ENCODE measurements around the gene PARVB.
A peak's percentile ranks its signal among the peaks of the same experiment; 100 is the strongest.

The PARVB gene

GRCh38 chr22:44170470-44170869 lies 146.4 kb downstream of the PARVB start:
- no peak for TF ChIP-seq ZNF274 (IDR thresholded peaks at IDR 0.05; ENCODE audit: low read depth, low read length)
- no peak overlapping the region for H3K4me3 ChIP-seq (ENCODE audit: low read length)

- no peak overlapping the region for H3K4me3 ChIP-seq (ENCODE audit: low read length)
- TF ChIP-seq ZNF274 (IDR thresholded peaks at IDR 0.05; ENCODE audit: low read depth, low read length): no peak
Observed at GRCh38 chr22:44171561-44171960, 147.5 kb downstream of the PARVB start.

GRCh38 chr22:44172370-44173108 lies 148.4 kb downstream of the PARVB start:
- no peak overlapping the region for H3K4me3 ChIP-seq (ENCODE audit: low read length)
- no peak for TF ChIP-seq ZNF274 (IDR thresholded peaks at IDR 0.05; ENCODE audit: low read depth, low read length)

GRCh38 chr22:44173154-44173553 lies 149.1 kb downstream of the PARVB start:
- TF ChIP-seq ZNF274 (IDR thresholded peaks at IDR 0.05; ENCODE audit: low read depth, low read length): no peak
- no peak overlapping the region for H3K4me3 ChIP-seq (ENCODE audit: low read length)

GRCh38 chr22:44175676-44176075 lies 151.6 kb downstream of the PARVB start:
- no peak for TF ChIP-seq ZNF274 (IDR thresholded peaks at IDR 0.05; ENCODE audit: low read depth, low read length)
- no peak overlapping the region for H3K4me3 ChIP-seq (ENCODE audit: low read length)

- H3K4me3 ChIP-seq (ENCODE audit: low read length): no peak overlapping the region
- TF ChIP-seq ZNF274 (IDR thresholded peaks at IDR 0.05; ENCODE audit: low read depth, low read length): no peak
Observed at GRCh38 chr22:44179196-44179988, 155.3 kb downstream of the PARVB start.

- no peak overlapping the region for H3K4me3 ChIP-seq (ENCODE audit: low read length)
- TF ChIP-seq ZNF274 (IDR thresholded peaks at IDR 0.05; ENCODE audit: low read depth, low read length): no peak
Observed at GRCh38 chr22:44179989-44180705, 156.0 kb downstream of the PARVB start.

- peak within 1 kb of the TSS; percentile 73; the same call in 1 of the 2 replicates for H3K4me3 ChIP-seq (ENCODE audit: low read length)
- TF ChIP-seq ZNF274 (IDR thresholded peaks at IDR 0.05; ENCODE audit: low read depth, low read length): no peak
Observed at GRCh38 chr22:44180706-44181032, 156.6 kb downstream of the PARVB start, which contains the start of gene PARVG. PARVG (plus strand) TSS chr22:44180925; CDS start chr22:44183330, 2,405 bp downstream.

- TF ChIP-seq ZNF274 (IDR thresholded peaks at IDR 0.05; ENCODE audit: low read depth, low read length): no peak
- peak overlapping the region; percentile 73; the same call in 1 of the 2 replicates for H3K4me3 ChIP-seq (ENCODE audit: low read length)
Observed at GRCh38 chr22:44181033-44181911, 157.2 kb downstream of the PARVB start.

GRCh38 chr22:44181912-44182587 lies 157.9 kb downstream of the PARVB start:
- no peak for TF ChIP-seq ZNF274 (IDR thresholded peaks at IDR 0.05; ENCODE audit: low read depth, low read length)
- H3K4me3 ChIP-seq (ENCODE audit: low read length): peak overlapping the region; percentile 73; the same call in 1 of the 2 replicates

GRCh38 chr22:44182588-44183286 lies 158.6 kb downstream of the PARVB start:
- peak overlapping the region; percentile 73; the same call in 1 of the 2 replicates for H3K4me3 ChIP-seq (ENCODE audit: low read length)
- no peak for TF ChIP-seq ZNF274 (IDR thresholded peaks at IDR 0.05; ENCODE audit: low read depth, low read length)

- TF ChIP-seq ZNF274 (IDR thresholded peaks at IDR 0.05; ENCODE audit: low read depth, low read length): no peak
- peak overlapping the region; percentile 73; the same call in 1 of the 2 replicates for H3K4me3 ChIP-seq (ENCODE audit: low read length)
Observed at GRCh38 chr22:44183287-44183588, 159.1 kb downstream of the PARVB start.

GRCh38 chr22:44184006-44184405 lies 159.9 kb downstream of the PARVB start:
- no peak for TF ChIP-seq ZNF274 (IDR thresholded peaks at IDR 0.05; ENCODE audit: low read depth, low read length)
- H3K4me3 ChIP-seq (ENCODE audit: low read length): no peak overlapping the region

Data from GM08714 (cell line).